ENCODE results near the gene MAPK1IP1L. TPM values are rescaled to one million over a fixed set of nuclear protein-coding genes. Genes with fewer than 3 reads are reported as not detected.
"Not testable (repeated sequence)": the region's sequence is repeated elsewhere in the genome, so short reads cannot be mapped to it uniquely, and the experiment has no call there.

Gene MAPK1IP1L
- 58.4 TPM for total RNA-seq

DNA sequence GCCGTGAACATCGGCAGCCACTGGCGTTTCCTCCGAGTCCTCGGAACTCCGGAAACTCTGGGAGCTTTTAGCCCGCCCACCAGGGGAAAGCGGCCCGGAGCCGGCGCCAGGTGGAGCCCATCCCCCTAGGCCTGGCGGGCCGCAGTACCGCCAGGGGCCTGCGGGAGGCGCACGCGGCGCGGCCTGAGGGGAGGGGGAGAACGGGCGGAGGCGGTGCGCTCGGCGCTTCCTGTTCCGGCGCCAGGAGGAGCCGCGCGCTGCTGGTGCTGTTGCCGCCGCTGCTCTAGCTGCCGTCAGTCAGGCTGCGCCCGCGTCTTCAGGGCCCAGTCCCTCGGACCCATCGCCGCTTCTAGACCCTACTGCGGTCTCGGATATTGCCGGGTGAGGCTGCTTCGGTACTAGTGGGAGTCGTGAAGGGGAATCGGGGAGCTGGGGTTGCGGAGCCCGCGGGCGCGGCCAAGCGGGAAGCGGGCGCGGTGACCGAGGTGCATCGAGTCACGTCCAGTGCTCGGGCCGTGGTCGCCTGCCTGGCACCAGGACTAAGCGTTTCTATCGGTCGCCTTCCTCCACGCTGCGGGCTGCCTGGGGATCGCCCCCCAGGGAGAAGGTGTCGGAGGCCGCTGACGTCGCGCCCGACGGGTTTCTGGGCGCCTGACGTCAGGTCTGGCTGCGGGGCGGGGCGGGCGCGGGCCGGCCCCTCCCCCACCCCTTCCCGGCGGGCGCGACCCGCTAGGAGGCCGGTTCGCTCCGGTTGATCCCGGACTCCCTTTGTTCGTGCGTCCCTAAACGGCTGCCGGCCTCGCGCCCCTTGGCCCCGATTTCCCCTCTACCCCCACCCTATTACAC lies at the start of gene MAPK1IP1L:
Gene MAPK1IP1L, plus strand, starts transcription at position 225 of the 846 bp plus-strand sequence. CDS start 10,037 bp downstream, outside the sequence.
- peak; percentile 99 for ATAC-seq

DNA sequence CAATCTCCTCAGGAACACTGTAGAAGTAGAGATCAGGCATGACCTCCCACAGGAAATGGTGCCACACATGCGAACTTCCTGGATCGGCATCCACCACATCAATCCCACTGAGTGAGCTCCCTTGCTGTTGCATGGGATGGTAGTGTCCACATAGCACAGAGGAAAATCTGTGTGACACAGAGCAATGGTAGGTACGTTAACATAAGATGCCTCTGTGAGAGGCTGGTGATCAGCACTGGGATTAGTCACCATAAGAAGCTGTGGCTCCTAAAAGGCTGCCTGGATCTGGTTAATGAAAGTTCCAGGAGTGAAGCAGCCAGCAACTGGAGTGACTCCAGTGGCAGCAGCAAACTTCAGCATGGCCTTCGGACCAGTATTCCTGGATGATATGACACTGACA lies 46.4 kb upstream of the MAPK1IP1L start:
- ATAC-seq, result no peak

DNA sequence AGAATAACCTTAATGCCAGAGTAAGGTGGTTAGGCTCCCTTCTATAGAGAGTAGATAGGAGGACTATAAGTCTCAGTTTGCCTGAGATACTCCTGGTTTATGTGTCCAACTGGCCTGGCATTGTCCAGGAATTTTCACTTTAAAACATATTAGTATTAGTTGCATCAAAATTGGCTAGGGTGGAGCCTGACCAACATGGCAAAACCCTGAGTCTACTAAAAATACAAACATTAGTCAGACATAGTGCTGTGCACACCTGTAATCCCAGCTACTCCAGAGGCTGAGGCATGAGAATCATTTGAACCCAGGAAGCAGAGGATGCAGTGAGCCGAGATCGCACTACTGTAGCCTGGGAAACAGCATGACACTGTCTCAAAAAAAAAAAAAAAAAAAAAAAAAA lies 36.4 kb upstream of the MAPK1IP1L start:
- ATAC-seq, result no peak

DNA sequence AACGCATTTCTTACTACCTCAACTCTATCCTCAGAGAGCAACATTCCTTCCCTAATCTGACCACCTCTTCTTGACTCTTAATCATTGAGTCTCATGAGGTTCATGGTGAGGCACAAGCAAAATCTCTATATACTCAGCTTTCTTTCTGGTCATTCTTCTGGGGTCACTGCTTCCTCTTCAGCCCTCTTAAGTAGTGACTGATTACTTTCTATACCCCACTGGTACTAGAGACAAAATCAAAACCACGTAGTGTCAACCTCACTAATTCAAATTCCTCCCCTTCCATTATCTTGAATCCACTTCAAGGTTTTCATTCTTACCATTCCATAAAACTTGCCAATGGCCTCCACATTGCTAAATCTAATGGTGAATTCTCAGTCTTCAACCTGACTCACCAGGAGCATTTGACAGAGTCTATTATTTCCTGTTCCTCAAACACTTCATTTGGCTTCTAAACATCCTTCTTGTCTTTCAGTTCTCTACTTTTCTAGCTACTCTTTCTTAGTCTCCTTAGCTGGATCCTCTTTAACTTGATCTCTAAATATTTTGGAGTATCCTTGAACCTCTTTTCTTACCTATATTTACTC lies 31.4 kb upstream of the MAPK1IP1L start:
- ATAC-seq, result no peak

DNA sequence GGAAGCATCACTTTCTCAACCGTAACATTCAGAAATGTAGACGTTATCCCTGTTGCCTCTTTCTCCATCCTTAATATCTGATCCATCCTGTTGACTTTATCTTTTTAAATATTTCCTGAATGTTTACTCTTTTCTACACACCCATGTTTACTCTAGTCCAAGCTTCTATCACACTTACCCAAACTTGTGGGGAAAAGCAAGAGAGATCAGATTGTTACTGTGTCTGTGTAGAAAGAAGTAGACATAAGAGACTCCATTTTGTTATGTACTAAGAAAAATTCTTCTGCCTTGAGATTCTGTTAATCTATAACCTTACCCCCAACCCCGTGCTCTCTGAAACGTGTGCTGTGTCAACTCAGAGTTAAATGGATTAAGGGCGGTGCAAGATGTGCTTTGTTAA lies 27.1 kb upstream of the MAPK1IP1L start:
- ATAC-seq, result not testable (repeated sequence)

DNA sequence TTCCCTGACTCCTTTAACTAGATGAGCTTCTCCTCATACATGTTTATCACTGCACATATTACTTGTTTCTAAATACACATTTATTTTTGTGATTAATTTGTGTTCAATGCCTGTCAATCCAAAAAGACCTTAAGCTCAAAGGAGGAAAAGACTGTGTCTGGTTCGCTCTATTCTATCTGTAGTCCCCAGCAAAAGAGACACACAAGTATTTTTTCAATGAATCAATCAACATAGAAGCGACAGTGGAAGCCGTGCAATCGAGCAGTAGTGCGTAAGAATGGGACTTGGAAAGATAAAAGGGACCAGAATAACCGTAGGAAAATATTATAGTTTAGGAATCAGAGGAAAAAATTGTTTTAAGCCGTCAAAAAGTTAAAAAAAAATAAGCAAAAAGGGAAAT lies 25.5 kb upstream of the MAPK1IP1L start:
- no peak for ATAC-seq

DNA sequence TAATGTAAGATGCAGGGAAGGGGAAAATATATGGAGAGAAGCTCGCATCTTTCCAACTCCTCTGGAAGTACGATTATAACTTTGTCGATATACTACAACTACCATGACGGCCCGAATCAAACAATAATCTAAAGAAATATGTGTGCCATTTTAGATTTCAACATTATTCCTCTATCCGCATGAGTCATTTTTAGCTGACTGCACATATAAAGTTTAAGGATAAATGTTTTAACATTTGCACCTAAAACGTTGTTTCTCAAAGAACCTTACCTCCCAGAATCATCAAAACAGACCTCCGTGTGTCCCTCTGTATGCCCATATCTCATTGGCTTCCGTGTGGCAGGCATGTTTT lies 25.0 kb upstream of the MAPK1IP1L start:
- ATAC-seq, result no peak

DNA sequence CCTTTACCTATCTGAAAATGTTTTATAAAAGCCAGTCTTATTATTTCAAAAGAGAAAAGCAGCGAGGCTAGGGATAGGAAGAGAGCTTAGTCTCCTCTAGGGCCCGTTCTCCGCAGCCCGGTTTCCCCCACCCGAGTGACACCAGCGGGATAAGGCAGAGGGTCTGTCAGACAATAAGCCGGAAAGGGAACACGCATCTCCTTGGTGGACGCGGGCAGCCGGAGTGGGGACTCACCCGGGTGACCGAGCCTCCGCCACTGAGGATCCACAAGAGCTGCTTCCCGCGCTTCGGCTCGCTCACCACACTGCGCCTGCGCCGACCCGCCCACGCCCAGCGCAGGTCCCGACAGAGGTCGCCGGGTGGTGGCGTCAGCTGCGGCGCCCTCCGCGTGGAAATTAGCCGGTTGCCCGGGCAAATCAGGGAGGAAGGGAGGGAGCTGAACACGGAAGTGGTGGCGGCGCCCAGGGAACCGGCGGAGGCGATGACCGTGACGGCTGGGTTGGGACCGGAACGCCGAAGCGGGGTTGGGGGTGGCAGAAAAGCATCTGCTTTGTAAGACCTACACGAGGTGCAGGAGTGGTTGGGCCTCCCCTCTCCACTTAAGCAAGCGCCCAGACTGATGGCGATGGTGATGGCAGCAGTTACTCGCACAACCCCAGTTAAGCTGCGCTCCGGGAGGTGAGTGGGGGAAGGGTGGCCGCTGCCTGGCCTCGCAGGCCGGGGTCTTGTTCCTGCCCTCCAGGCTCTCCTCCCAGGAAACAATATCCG lies 24.5 kb upstream of the MAPK1IP1L start, which contains the start of the genes SOCS4 and WDHD1:
Gene SOCS4, plus strand, starts transcription at position 444 of the 769 bp plus-strand sequence. CDS start 15,806 bp downstream, outside the sequence.
Gene WDHD1, minus strand, starts transcription at position 307 of the 769 bp plus-strand sequence. CDS start 312 bp downstream, outside the sequence.
- peak; percentile 99 for ATAC-seq

DNA sequence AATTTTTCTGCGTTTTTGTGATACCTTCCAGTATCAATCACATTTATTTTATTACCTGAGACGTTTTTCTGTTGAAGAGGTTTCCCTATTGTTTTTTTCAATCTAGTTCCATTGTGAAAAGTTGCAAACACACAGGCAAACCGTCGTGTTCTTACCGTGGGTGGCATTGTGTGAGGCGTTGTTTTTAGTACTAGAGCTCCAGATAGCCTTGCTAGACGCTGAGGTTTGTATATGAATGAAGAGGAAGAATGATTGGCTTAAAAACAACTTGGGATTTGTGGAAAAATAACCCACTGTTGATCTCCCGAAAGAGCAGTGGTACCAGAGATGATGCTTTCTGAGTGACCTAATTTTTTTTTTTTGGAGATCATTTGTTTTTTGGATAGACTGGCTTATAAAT lies 23.4 kb upstream of the MAPK1IP1L start:
- ATAC-seq, result no peak

DNA sequence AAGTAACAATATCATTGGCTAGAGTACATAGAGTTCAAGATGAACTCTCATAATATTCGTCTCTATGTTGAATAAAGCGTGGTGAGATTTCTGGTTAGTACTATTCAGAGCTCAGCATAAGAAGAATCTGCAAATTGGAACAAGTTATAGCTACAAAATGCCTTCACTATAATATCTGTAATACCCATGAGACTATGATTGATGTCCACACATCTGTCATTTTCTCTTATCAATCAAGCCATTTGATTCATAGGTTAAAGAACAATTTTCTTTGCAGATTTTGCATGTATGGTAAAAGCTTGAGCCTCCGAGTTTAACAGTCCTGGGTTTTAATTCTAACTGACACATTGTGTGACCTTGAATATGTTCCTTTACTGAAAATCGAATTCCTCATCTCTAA lies 23.0 kb upstream of the MAPK1IP1L start:
- no peak for ATAC-seq

DNA sequence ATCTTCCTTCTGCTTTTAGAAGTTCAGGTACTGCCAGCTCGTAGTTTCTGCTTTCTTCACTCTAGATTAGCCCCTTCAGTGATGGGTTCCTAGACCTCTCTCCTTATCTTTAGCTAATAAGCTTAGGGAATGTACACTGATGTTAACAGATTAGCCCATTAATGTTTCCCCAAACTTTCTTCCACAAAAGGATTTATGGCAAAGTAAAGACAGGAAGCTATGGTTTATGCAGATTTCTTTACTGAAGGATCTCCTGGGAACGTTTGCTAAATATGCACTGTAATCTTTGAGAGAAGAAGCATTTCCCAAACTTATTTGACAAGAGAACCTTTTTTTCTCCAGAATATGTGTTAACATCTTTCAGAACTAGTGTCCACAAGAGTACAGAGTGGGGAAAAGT lies 20.3 kb upstream of the MAPK1IP1L start:
- no peak for ATAC-seq

DNA sequence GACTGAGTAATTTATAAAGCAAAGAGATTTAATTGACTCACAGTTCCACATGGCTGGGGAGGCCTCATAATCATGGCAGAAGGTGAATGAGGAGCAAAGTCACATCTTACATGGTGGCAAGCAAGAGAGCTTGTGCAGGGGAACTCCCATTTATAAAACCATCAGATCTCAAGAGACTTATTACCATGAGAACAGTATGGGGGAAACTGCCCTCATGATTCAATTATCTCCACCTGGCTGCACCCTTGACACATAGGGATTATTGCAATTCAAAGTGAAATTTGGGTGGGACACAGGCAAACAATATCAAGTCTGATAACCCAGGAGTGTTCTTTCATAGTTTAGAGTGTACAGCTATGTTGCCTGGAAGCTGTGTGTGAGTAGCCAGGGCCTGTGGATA lies 13.5 kb upstream of the MAPK1IP1L start:
- not testable (repeated sequence) for ATAC-seq

DNA sequence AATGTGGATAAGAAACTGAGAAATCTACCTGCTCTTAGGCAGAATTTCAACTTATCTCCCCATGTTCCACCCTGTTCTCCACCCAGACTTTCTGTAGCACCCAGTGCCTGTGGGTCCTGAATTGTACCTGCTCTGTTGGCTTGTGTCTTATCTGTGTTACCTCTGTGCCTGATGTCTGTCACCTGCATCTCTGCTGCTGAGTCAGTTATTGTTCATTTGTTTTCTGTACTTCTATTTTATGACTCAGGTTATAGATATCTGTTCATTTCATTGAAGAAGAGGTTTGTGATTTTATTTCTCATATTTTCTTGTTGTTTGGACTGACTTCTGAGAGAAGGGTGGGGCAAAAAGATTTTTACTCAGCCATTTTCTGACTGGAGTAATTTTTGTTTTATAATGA lies 12.7 kb upstream of the MAPK1IP1L start:
- no peak for ATAC-seq

DNA sequence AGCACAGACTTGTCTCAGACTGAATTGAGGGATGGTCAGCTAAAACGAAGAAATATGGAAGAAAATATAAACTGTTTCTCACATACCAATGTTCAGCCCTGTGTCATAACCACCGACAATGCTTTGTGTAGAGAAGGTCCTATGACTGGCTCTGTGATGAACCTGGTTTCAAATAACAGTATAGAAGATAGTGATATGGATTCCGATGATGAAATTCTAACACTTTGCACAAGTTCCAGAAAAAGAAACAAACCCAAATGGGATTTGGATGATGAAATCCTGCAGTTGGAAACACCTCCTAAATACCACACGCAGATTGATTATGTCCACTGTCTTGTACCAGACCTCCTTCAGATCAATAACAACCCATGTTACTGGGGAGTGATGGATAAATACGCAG lies 7.9 kb upstream of the MAPK1IP1L start:
- ATAC-seq, result no peak

DNA sequence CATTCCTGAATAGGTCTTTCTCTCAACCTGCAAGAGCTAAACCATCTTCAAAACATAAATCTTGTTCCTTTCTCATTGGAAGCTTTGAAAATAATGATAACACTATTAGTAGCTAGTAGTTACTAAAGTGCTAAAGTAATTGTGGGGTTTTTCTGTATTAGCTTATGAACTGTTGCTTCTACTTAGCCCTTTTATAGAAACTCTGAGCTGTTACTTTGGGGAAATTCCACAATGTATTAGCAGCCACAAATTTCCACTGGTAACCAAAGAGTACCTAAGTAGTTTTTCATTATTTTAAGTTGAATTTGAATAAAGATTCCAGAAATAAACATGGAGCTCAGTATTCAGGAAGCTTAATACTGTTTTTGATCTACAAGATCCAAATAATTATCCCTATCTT lies 6.4 kb upstream of the MAPK1IP1L start:
- ATAC-seq, result no peak

DNA sequence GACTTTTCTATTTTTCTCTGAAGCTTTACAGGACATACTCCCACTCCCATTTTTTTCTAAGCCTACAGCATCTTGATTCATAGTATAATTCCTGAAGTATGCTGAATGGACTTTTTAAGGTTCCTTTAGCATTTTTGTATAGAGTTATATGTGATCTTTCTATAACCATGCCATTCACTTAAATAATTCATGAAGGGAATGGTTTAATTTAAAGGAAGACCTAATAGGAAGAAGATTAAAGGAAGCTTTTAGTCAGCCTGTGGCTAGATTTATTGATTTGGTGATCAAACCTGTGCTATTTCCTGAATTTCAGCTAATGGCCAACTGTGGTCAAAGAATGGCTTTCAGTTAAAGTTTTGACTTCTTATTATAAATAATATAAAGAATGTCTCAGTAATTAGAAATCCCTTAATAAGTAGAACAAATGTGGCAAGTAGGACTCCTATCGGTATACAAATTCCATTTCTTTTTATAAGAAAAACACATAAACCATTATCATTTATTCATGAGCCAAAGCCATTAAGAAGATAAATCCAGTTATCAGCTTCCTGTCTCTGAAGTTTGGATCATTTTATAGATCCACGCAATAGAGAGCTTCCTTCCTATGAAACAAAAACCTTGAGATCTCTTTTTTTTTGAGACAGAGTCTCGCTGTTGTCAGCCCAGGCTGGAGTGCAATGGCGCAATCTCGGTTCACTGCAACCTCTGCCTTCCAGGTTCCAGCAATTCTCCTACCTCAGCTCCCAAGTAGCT lies 4.0 kb upstream of the MAPK1IP1L start:
- ATAC-seq, result no peak

DNA sequence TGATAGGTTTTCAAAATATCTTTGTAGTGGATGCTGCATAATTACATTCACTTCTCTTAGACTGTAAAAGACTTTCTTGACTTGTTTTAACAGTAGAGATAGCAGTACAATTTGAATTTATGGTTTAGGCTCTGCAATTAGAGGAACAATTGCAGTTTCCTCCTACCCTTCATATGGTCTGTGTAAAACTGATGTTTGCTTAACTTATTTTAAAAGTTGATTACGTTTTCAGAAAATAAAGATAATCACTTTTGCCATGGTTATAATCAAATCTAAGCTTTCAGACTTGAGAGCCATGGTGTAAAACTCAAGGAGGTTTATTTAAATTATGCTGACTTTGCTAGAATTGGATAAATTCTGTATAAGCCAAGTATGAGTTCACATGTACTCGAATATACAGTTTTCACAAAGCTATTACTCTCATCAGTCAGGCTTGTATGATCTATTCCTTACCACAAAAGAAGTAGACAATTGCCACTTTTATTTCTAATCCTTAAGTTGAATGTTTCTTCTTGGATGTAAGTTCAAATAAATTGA lies 2.5 kb upstream of the MAPK1IP1L start:
- ATAC-seq, result no peak

DNA sequence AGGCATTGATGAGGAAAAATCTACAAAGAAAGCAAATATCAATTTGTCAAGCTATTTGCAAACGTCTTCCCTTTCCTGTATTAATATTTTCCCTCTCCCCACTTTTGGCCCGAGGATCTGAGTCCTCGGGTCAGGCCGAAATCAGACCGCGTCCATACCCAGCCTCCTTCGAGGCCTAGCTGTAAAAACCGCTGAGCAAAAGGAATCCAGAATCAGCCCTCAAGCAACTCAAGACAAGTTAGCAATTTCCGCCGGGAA lies 353 bp upstream of the MAPK1IP1L start:
- no peak for ATAC-seq

DNA sequence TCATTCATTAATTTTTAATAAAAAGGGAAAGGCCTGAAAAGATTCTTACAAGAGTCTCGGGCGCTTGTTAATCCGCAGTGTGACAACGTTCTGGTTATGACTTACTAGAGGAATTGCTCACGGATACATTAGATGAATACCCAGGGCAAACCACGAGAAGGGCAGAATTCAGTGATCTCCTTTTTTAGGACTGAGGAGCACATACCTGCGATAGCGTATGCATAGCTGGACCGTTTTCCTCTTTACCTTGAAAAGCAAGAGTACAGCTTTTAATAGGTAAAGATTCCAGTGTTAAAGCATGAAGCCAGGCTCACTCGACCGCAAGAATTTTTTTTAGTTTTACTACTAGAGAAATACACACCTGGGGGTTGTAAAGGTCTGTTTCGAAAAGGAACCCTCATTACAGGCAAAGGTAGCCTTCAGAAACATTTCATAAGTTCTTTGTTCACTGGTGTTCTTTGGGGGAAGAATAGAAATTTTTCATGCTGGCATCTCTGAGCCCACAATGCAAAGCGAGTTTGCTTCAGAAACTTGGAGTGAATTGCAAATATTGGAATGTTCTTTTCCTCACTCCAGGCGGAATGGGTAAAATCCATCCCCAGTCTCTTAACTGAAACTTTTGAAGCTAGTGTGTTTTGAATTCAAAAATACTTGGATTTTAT lies 953 bp downstream of the MAPK1IP1L start:
- peak; percentile 2 for ATAC-seq

DNA sequence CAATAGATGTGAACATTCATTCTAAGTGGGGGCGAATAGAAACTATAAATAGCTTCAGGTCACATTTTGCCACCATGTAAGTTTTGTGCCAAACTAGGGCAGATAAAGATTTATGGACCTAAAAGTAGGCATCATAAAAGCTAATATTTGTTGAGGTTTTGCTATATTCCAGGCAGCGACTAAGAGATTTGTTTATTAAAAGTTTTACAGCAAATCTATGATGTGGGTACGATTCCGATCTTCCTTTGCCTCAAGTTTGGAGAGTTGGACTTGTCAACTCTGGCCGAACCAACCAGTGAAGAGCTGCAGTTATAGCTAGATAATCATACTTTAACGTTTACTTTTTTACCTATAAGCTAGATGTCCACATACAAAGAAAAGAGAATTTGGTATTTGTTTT lies 1.6 kb downstream of the MAPK1IP1L start:
- ATAC-seq, result no peak

DNA sequence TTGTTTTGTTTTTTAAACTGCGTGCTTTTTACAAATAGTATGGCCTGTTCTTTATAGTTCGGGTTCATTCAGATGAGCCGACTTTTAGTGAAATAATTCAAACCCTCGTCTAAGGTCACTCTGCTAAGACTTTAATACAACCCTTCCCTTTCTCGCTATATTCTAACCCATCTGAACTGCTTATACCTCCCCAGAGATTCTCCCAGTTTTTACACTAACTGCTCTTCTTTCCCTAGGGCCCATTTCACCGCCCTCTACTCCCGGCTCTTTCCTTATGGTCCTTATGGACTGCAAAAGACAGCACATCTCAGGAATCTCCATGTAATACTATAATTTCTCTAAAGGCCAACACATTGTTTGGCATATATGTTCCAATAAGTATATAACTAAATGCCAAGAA lies 2.1 kb downstream of the MAPK1IP1L start:
- no peak for ATAC-seq

DNA sequence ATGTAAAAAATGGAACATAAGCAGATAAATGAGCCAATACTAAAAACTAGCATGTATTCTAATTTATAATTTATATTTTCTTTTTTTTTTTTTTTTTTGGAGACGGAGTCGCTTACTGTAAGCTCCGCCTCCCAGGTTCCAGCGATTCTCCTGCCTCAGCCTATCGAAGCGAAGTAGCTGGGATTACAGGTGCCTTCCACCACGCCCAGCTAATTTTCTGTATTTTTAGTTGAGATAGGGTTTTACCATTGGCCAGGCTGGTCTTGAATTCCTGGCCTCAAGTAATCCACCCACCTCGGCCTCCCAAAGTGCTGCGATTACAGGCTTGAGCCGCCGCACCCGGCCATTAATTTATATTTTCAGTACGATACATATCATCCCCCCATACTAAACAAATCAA lies 2.7 kb downstream of the MAPK1IP1L start:
- ATAC-seq, result no peak
